H1 (cell line): Measurements from ENCODE around the gene SLC37A1. TPM values are rescaled to one million over a fixed set of nuclear protein-coding genes. Genes with fewer than 3 reads are reported as not detected.
A peak's percentile ranks its signal among the peaks of the same experiment; 100 is the strongest.

Experiments used
- CTCF ChIA-PET: fragments of 300-600 bp; sonication (Branson Sonifier 250); formaldehyde crosslinking; loops from one replicate; lab custom pipeline; 2021; ENCODE audit not compliant: partially characterized antibody; lab: Charles Lee
- POLR2A ChIA-PET: fragments of 300-600 bp; sonication (Branson Sonifier 250); formaldehyde crosslinking; loops from one replicate; lab custom pipeline; 2021; ENCODE audit warnings: inconsistent platforms; ENCODE audit not compliant: partially characterized antibody; lab: Charles Lee
- DNase-seq, 2 experiments: peaks; one replicate each; pipeline versions ENCODE4 v3.0.0 to v3.0.0-alpha.2; 2010 to 2022; ENCODE audit warnings: low spot score in 2 of 2, low read depth in 1 of 2, mixed read lengths in 1 of 2
- FAIRE-seq: peaks from 2 replicates; lab custom pipeline; 2011; peaks lifted over from hg19 to GRCh38; lab: Jason Lieb, UNC
- H2AFZ ChIP-seq: 2 replicates; pipeline ENCODE4 v1.8.1; 2012; ENCODE audit warnings: low read length, inconsistent platforms
- H2AK5ac ChIP-seq: 2 replicates; pipeline ENCODE4 v1.6.1; 2013; ENCODE audit warnings: low read depth, low read length
- H2BK120ac ChIP-seq: replicated peaks from 2 replicates; pipeline ENCODE3; 2013; ENCODE audit warnings: low read depth, low read length, inconsistent platforms
- H2BK12ac ChIP-seq: 2 replicates; pipeline ENCODE4 v1.6.1; 2013; ENCODE audit warnings: low read depth, low read length
- H2BK15ac ChIP-seq: 2 replicates; pipeline ENCODE4 v1.6.1; 2013; ENCODE audit warnings: low read length
- H2BK20ac ChIP-seq: 2 replicates; pipeline ENCODE4 v1.6.1; 2013; ENCODE audit warnings: low read length
- H2BK5ac ChIP-seq: 2 replicates; pipeline ENCODE4 v1.6.1; 2013; ENCODE audit warnings: low read depth, low read length
- H3K14ac ChIP-seq: 2 replicates; pipeline ENCODE4 v1.6.1; 2013; ENCODE audit warnings: inconsistent platforms; ENCODE audit not compliant: insufficient read length
- H3K18ac ChIP-seq: 2 replicates; pipeline ENCODE4 v1.6.1; 2013; ENCODE audit warnings: low read length; ENCODE audit errors: extremely low read depth
- H3K23ac ChIP-seq: 2 replicates; pipeline ENCODE4 v1.6.1; 2013; ENCODE audit warnings: inconsistent platforms; ENCODE audit not compliant: insufficient read length
- H3K23me2 ChIP-seq: 2 replicates; pipeline ENCODE4 v1.6.1; 2013; ENCODE audit warnings: low read depth, low read length
- H3K27ac ChIP-seq: 2 replicates; pipeline ENCODE4 v1.6.1; 2011; ENCODE audit warnings: low read depth, low read length, inconsistent platforms
- H3K27me3 ChIP-seq, 4 experiments: replicated peaks in 1 of 4; 1 replicate in 1 of 4; 2 replicates in 3 of 4; pipeline versions ENCODE4 v1.6.1 to v1.8.1; 2011 to 2013; ENCODE audit warnings: low read length in 3 of 4, mild to moderate bottlenecking in 3 of 4, inconsistent platforms in 2 of 4, mixed read lengths in 2 of 4, moderate library complexity in 1 of 4; ENCODE audit not compliant: control insufficient read depth in 3 of 4, insufficient read depth in 3 of 4; ENCODE audit errors: extremely low read depth in 1 of 4
- H3K36me3 ChIP-seq, 4 experiments: 2 replicates each; pipeline versions ENCODE4 v1.6.1 to v1.8.1; 2011 to 2013; ENCODE audit warnings: mild to moderate bottlenecking in 4 of 4, low read length in 3 of 4, moderate library complexity in 2 of 4, control low read depth in 1 of 4, inconsistent platforms in 1 of 4; ENCODE audit not compliant: insufficient read depth in 4 of 4, control insufficient read depth in 2 of 4
- H3K4ac ChIP-seq: replicated peaks from 2 replicates; pipeline ENCODE3; 2013; ENCODE audit warnings: low read length, low read depth, mixed read lengths, inconsistent platforms; ENCODE audit not compliant: insufficient read length
- H3K4me1 ChIP-seq, 4 experiments: replicated peaks in 1 of 4; 1 replicate in 1 of 4; 2 replicates in 3 of 4; pipeline versions ENCODE4 v1.6.1 to v1.8.1; 2011 to 2013; ENCODE audit warnings: low read length in 3 of 4, inconsistent platforms in 2 of 4, mixed read lengths in 1 of 4; ENCODE audit not compliant: insufficient read depth in 4 of 4, control insufficient read depth in 3 of 4
- H3K4me2 ChIP-seq, 2 experiments: 2 replicates each; pipeline versions ENCODE4 v1.6.1 to v1.8.1; 2011 to 2013; ENCODE audit warnings: low read depth in 2 of 2, low read length in 2 of 2, control low read depth in 1 of 2, inconsistent platforms in 1 of 2, mild to moderate bottlenecking in 1 of 2; ENCODE audit not compliant: insufficient read depth in 1 of 2
- H3K4me3 ChIP-seq, 4 experiments: fragments of 200-600, 300-600 bp in 1 of 4; sonication (generic), shearing (Covaris generic), sonication (Bioruptor Twin) in 1 of 4; 2 replicates each; pipeline versions ENCODE4 v1.5.1 to v1.8.1; 2011 to 2016; ENCODE audit warnings: low read length in 4 of 4, low read depth in 3 of 4, control low read depth in 2 of 4, inconsistent platforms in 2 of 4, mild to moderate bottlenecking in 2 of 4, mixed read lengths in 1 of 4, moderate library complexity in 1 of 4; ENCODE audit not compliant: insufficient read depth in 2 of 4; ENCODE audit errors: extremely low read depth in 1 of 4
- H3K56ac ChIP-seq: replicated peaks from 2 replicates; pipeline ENCODE3; 2013; ENCODE audit warnings: low read depth, mild to moderate bottlenecking, mixed read lengths, low read length, inconsistent platforms; ENCODE audit not compliant: insufficient read length
- H3K79me1 ChIP-seq: 2 replicates; pipeline ENCODE4 v1.6.1; 2013; ENCODE audit warnings: low read depth, low read length, control low read depth
- H3K79me2 ChIP-seq, 2 experiments: 2 replicates each; pipeline versions ENCODE4 v1.6.1 to v1.8.1; 2012 to 2013; ENCODE audit warnings: low read length in 2 of 2, mild to moderate bottlenecking in 2 of 2, inconsistent platforms in 1 of 2; ENCODE audit not compliant: insufficient read depth in 2 of 2, control insufficient read depth in 1 of 2
- H3K9ac ChIP-seq, 4 experiments: replicated peaks in 1 of 4; 1 replicate in 1 of 4; 2 replicates in 3 of 4; pipeline versions ENCODE4 v1.6.1 to v1.8.1; 2011 to 2013; ENCODE audit warnings: low read depth in 3 of 4, low read length in 3 of 4, control low read depth in 2 of 4, mild to moderate bottlenecking in 2 of 4, moderate library complexity in 2 of 4, inconsistent platforms in 1 of 4; ENCODE audit errors: extremely low read depth in 1 of 4
- H3K9me3 ChIP-seq, 2 experiments: 2 replicates each; pipeline versions ENCODE4 v1.6.1 to v1.8.1; 2012 to 2013; ENCODE audit warnings: mild to moderate bottlenecking in 2 of 2, moderate library complexity in 2 of 2, control low read depth in 1 of 2, inconsistent platforms in 1 of 2, low read depth in 1 of 2, low read length in 1 of 2, mixed read lengths in 1 of 2; ENCODE audit not compliant: insufficient read depth in 2 of 2
- H4K20me1 ChIP-seq, 2 experiments: replicated peaks in 1 of 2; 2 replicates each; pipeline versions ENCODE3 to v1.8.1; 2011 to 2013; ENCODE audit warnings: inconsistent platforms in 2 of 2, low read length in 2 of 2, mild to moderate bottlenecking in 1 of 2; ENCODE audit not compliant: insufficient read depth in 2 of 2, control insufficient read depth in 1 of 2
- H4K5ac ChIP-seq: 2 replicates; pipeline ENCODE4 v1.6.1; 2013; ENCODE audit warnings: low read length, low read depth, mixed read lengths, inconsistent platforms; ENCODE audit not compliant: insufficient read length
- H4K8ac ChIP-seq: 2 replicates; pipeline ENCODE4 v1.8.0; 2013; ENCODE audit warnings: mild to moderate bottlenecking, moderate library complexity, low read length, inconsistent platforms; ENCODE audit not compliant: insufficient read depth; ENCODE audit errors: extremely low read depth
- H4K91ac ChIP-seq: replicated peaks from 2 replicates; pipeline ENCODE3; 2013; ENCODE audit warnings: low read length, mixed read lengths, inconsistent platforms; ENCODE audit not compliant: insufficient read length
- CBX5 ChIP-seq: fragments of 300-800, 300-1000 bp; sonication (generic); IDR thresholded peaks from 2 replicates; pipeline ENCODE4 v1.7.1; 2016; ENCODE audit warnings: antibody characterized with exemption, low read length, low read depth
- EP300 ChIP-seq, 2 experiments: IDR thresholded peaks; 1 replicate in 1 of 2; 2 replicates in 1 of 2; pipeline ENCODE4 v1.6.1; 2011 to 2012; ENCODE audit warnings: low read depth in 2 of 2, low read length in 2 of 2, mild to moderate bottlenecking in 2 of 2, borderline replicate concordance in 1 of 2, inconsistent platforms in 1 of 2, moderate library complexity in 1 of 2
- EZH2 ChIP-seq: fragments of 200-600 bp; sonication (generic); IDR thresholded peaks from 2 replicates; pipeline ENCODE4 v1.7.1; 2012; ENCODE audit warnings: low read depth, mild to moderate bottlenecking, moderate library complexity, low read length, inconsistent platforms; ENCODE audit not compliant: severe bottlenecking
- JUND ChIP-seq: IDR thresholded peaks from 2 replicates; pipeline ENCODE4 v1.6.1; 2011; ENCODE audit warnings: mild to moderate bottlenecking, improper control_type of control experiment, low read length
- KDM4A ChIP-seq: IDR thresholded peaks from one replicate; pipeline ENCODE4 v1.7.1; 2012; ENCODE audit warnings: low read depth, mild to moderate bottlenecking, moderate library complexity, low read length, inconsistent platforms; ENCODE audit not compliant: severe bottlenecking
- KDM5A ChIP-seq: fragments of 200-600 bp; IDR thresholded peaks from 2 replicates; pipeline ENCODE4 v1.7.1; 2012; ENCODE audit warnings: mild to moderate bottlenecking, low read length, inconsistent platforms, mixed read lengths
- RFX5 ChIP-seq: IDR thresholded peaks from 2 replicates; pipeline ENCODE4 v1.6.1; 2011; ENCODE audit warnings: low read depth, low read length, improper control_type of control experiment, borderline replicate concordance
- TAF7 ChIP-seq: optimal IDR thresholded peaks from 2 replicates; pipeline ENCODE3; 2011; ENCODE audit warnings: low read depth, mild to moderate bottlenecking, inconsistent platforms, low read length, moderate library complexity, borderline replicate concordance
- YY1 ChIP-seq: IDR thresholded peaks from 2 replicates; pipeline ENCODE4 v1.6.1; 2011; ENCODE audit warnings: low read depth, mild to moderate bottlenecking, low read length
- WGBS, 2 experiments: shearing (Covaris generic) in 1 of 2; methylation state at CpG; one replicate each; pipeline versions ENCODE4 v1.1.6 to v1.1.7; 2013 to 2015; ENCODE audit warnings: low lambda C conversion rate in 2 of 2, mixed read lengths in 2 of 2, inconsistent platforms in 1 of 2, low coverage in 1 of 2, missing lambda C conversion rate in 1 of 2; ENCODE audit not compliant: insufficient replicate concordance in 2 of 2, insufficient coverage in 1 of 2, insufficient read length in 1 of 2; ENCODE audit errors: extremely low coverage in 1 of 2, missing lambda C conversion rate in 1 of 2; 5-methylcytosine and 5-hydroxymethylcytosine counted together
- polyA plus RNA-seq, 7 experiments: library from polyadenylated mRNA; depleted of rRNA in 3 of 7; stranded (reverse) in 5 of 7; unstranded in 2 of 7; fragments of >200 nt in 5 of 7; fragments of 200-250 nt in 2 of 7; gene quantifications; 1 replicate in 5 of 7; 2 replicates in 1 of 7; 4 replicates in 1 of 7; pipeline versions ENCODE4 v1.2.1 to v1.2.3, GENCODE V29; 2011 to 2013; ENCODE audit warnings: missing spikeins in 2 of 7, mixed read lengths in 2 of 7
- total RNA-seq: library from RNA; stranded (reverse); fragmentation: NEBNext Ultra II Directional; extraction: Animal tissue kit (Norgen Biotek cat#: 25700); gene quantifications from 2 replicates; pipeline ENCODE4 v1.2.1, GENCODE V29; 2021
- TF ChIP-seq, protein P1 (sequence below): IDR thresholded peaks from 2 replicates; pipeline ENCODE4 v1.6.1; 2011; ENCODE audit warnings: low read depth, mild to moderate bottlenecking, low read length; ENCODE audit not compliant: insufficient read depth

The SLC37A1 gene
- total and polyA plus RNA-seq, 2 of the 8 experiments (the other 6 are each of a cell fraction or from before 2014, with no cell fraction given) = 15.6 to 30.9 TPM

DNA sequence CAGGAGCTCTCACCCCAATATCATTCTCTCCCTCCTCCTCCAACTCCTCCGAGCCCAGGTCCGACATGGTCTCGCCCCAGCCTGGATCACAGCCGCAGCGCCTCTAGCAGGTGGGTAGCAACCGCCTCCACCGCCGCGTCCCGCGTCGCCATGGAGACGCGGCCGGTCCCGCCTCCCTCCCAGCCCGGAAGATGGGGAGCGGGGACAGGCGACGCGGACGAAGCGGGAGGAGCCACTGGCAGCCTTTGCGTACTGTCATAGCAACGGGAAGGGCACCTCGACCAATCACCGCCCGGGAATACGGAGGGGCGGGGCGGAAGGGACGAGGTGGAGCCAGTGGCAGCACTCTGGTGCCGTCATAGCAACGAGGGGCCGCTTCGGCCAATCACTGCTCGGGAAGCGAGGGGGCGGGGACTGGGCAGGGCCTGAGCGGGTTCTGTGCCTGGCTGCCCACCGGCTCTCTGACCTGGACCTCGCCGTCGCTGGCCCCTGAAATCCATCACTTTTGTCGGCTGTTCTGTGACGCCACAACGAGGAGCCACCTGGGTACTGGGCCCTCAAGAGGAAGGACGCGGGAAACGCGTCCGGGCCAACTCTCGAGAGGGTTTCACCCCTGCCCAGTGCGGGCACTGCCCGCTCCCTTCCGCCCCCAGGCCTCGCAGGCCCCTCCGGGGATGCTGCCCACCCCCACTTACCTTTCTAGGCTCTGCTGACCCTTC lies 17.4 kb upstream of the SLC37A1 start, which contains the start of gene RSPH1:
TSS of gene RSPH1 (minus strand) at position 105 of the 719 bp plus-strand sequence. CDS start at position 67, 38 bp downstream.
- no peak for FAIRE-seq
- H3K4me3 ChIP-seq = peak within 1 kb of the TSS; percentile 60 to 78 (median 70)
- H2BK5ac ChIP-seq = peak within 1 kb of the TSS; percentile 80; the same call in 1 of the 2 replicates
- H3K27me3 ChIP-seq = peaks cover 0 to 5% (median 4%) of the 10 kb centered on the region in 4 experiments; a peak in 1 of 7 replicates
- no peak within 1 kb of the TSS for H3K23ac ChIP-seq
- peak within 1 kb of the TSS; percentile 85; the same call in 1 of the 2 replicates for H2BK15ac ChIP-seq
- no peak within 1 kb of the TSS for H3K4ac ChIP-seq
- peak within 1 kb of the TSS; percentile 87 for H3K27ac ChIP-seq
- H3K14ac ChIP-seq = no peak within 1 kb of the TSS
- POLR2A ChIA-PET = interaction anchor here (1.0 to 1.8 kb wide), 5 partner anchors 16 to 29 kb away, joined by 3 to 7 read pairs (median 4); partner anchors contain the start of gene SLC37A1
- peak within 1 kb of the TSS in 3 of 4 experiments; percentile 76 to 84 (median 79); a peak in 6 of 7 replicates for H3K9ac ChIP-seq
- H3K36me3 ChIP-seq = no peaks in the 10 kb centered on the region
- no peaks in the 10 kb centered on the region for H3K79me2 ChIP-seq
- no peaks in the 10 kb centered on the region for H3K79me1 ChIP-seq
- peak; percentile 97 to 99 for DNase-seq
- H4K91ac ChIP-seq = peak within 1 kb of the TSS; percentile 11
- no peak within 1 kb of the TSS for H3K18ac ChIP-seq
- peak within 1 kb of the TSS; percentile 6 for H4K5ac ChIP-seq
- peak within 1 kb of the TSS; percentile 93; the same call in 1 of the 2 replicates for H4K8ac ChIP-seq
- H2BK120ac ChIP-seq = no peak within 1 kb of the TSS
- no peaks in the 10 kb centered on the region for H3K9me3 ChIP-seq
- H2BK12ac ChIP-seq = 0 out of 2 replicates have a peak within 1 kb of the TSS, but pooled peaks have one; percentile 86
- H4K20me1 ChIP-seq = no peaks in the 10 kb centered on the region
- H3K4me1 ChIP-seq = peaks cover 0 to 7% (median 4%) of the 10 kb centered on the region in 4 experiments; a peak in 5 of 7 replicates
- H2AFZ ChIP-seq = peak within 1 kb of the TSS; percentile 91
- peak within 1 kb of the TSS; percentile 87 to 95 for H3K4me2 ChIP-seq
- WGBS, 2 experiments = 2% methylated on average over 35 of the region's 58 CpGs; no CpG with 5 or more reads in 1 of the 2 experiments
- peak within 1 kb of the TSS; percentile 28; the same call in 1 of the 2 replicates for H2AK5ac ChIP-seq
- H3K56ac ChIP-seq = peak within 1 kb of the TSS; percentile 11
- CTCF ChIA-PET = interaction anchor here (0.6 to 1.5 kb wide), 6 partner anchors 8 to 29 kb away, joined by 3 to 5 read pairs (median 4); no protein-coding TSS in a partner anchor
- H2BK20ac ChIP-seq = 0 out of 2 replicates have a peak within 1 kb of the TSS, but pooled peaks have one; percentile 56
- H3K23me2 ChIP-seq = peaks cover 11% of the 10 kb centered on the region
- TF ChIP-seq TAF7 (no peak), KDM5A (no peak; the same call in 1 of the 2 replicates), RFX5 (0 out of 2 replicates have a peak, but pooled peaks have one; percentile 38), YY1 (no peak), JUND (no peak), KDM4A (peak; percentile 80), EP300 (IDR thresholded peaks at IDR 0.05; ENCODE audit: borderline replicate concordance in 1 of 2, low read depth in 2 of 2, low read length in 2 of 2) (no peak), CBX5 (no peak), EZH2 (no peak)
- TF ChIP-seq, protein P1, sequence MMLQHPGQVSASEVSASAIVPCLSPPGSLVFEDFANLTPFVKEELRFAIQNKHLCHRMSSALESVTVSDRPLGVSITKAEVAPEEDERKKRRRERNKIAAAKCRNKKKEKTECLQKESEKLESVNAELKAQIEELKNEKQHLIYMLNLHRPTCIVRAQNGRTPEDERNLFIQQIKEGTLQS = no peak
